ENCODE data around the gene SPATA9.
"Not testable (repeated sequence)": the region's sequence is repeated elsewhere in the genome, so short reads cannot be mapped to it uniquely, and the experiment has no call there.

Gene SPATA9

GRCh38 chr5:95641741-95642220 is 41.0 kb downstream of the SPATA9 start:
- Histone ChIP-seq H3K79me2 (ENCODE audit: control insufficient read depth, insufficient read depth, low read length) (no peaks in the 10 kb centered on the region), H4K8ac (ENCODE audit: low read depth, low read length) (no peak overlapping the region), H2AK5ac (ENCODE audit: low read length) (no peak overlapping the region), H3K4me3 (ENCODE audit: low read length) (no peak overlapping the region), H2BK15ac (replicated peaks; ENCODE audit: low read depth) (no peak overlapping the region), H4K5ac (ENCODE audit: low read length) (no peak overlapping the region), H3K18ac (ENCODE audit: low read length) (no peak overlapping the region), H3K23ac (ENCODE audit: low read length) (no peak overlapping the region), H3K27ac (ENCODE audit: low read depth, low read length) (no peak overlapping the region), H3K4ac (ENCODE audit: low read depth, low read length) (no peak overlapping the region), H3K4me2 (ENCODE audit: low read length) (no peak overlapping the region), H3K79me1 (ENCODE audit: low read length) (no peaks in the 10 kb centered on the region), H3K9ac (ENCODE audit: low read length) (no peak overlapping the region), H3K56ac (ENCODE audit: low read length) (no peak overlapping the region), H3K27me3 (ENCODE audit: insufficient read depth, low read length, poor library complexity) (no peaks in the 10 kb centered on the region), H3K4me1 (ENCODE audit: control insufficient read depth, low read depth, low read length) (no peaks in the 10 kb centered on the region), H2BK5ac (ENCODE audit: low read length) (no peak overlapping the region), H3K36me3 (ENCODE audit: control insufficient read depth, insufficient read depth, low read length) (no peaks in the 10 kb centered on the region), H2BK120ac (ENCODE audit: low read depth, low read length) (no peak overlapping the region)
- DNase-seq: no peak
- no CpG with 5 or more reads among the region's 5 CpGs for WGBS (ENCODE audit: extremely low coverage, insufficient coverage, low lambda C conversion rate)

GRCh38 chr5:95638632-95639031 is 44.2 kb downstream of the SPATA9 start:
- Histone ChIP-seq H4K5ac (ENCODE audit: low read length) (no peak overlapping the region), H2BK15ac (replicated peaks; ENCODE audit: low read depth) (no peak overlapping the region), H3K23ac (ENCODE audit: low read length) (no peak overlapping the region), H3K79me1 (ENCODE audit: low read length) (no peaks in the 10 kb centered on the region), H3K36me3 (ENCODE audit: control insufficient read depth, insufficient read depth, low read length) (no peaks in the 10 kb centered on the region), H3K56ac (ENCODE audit: low read length) (no peak overlapping the region), H3K9ac (ENCODE audit: low read length) (no peak overlapping the region), H3K4me3 (ENCODE audit: low read length) (no peak overlapping the region), H2AK5ac (ENCODE audit: low read length) (no peak overlapping the region), H3K4me2 (ENCODE audit: low read length) (no peak overlapping the region), H3K4me1 (ENCODE audit: control insufficient read depth, low read depth, low read length) (no peaks in the 10 kb centered on the region), H3K27ac (ENCODE audit: low read depth, low read length) (no peak overlapping the region), H3K18ac (ENCODE audit: low read length) (no peak overlapping the region), H3K79me2 (ENCODE audit: control insufficient read depth, insufficient read depth, low read length) (no peaks in the 10 kb centered on the region), H2BK5ac (ENCODE audit: low read length) (no peak overlapping the region), H3K4ac (ENCODE audit: low read depth, low read length) (no peak overlapping the region), H2BK120ac (ENCODE audit: low read depth, low read length) (no peak overlapping the region), H3K27me3 (ENCODE audit: insufficient read depth, low read length, poor library complexity) (no peaks in the 10 kb centered on the region), H4K8ac (ENCODE audit: low read depth, low read length) (no peak overlapping the region)
- no CpG with 5 or more reads among the region's 3 CpGs for whole genome bisulfite sequencing (ENCODE audit: extremely low coverage, insufficient coverage, low lambda C conversion rate)
- DNase-seq: no peak

- no peak overlapping the region for H3K4ac ChIP-seq (ENCODE audit: low read depth, low read length)
- H2BK5ac ChIP-seq (ENCODE audit: low read length): no peak overlapping the region
- DNase-seq: no peak
- no peaks in the 10 kb centered on the region for H3K36me3 ChIP-seq (ENCODE audit: control insufficient read depth, insufficient read depth, low read length)
- no peak overlapping the region for H2BK15ac ChIP-seq (replicated peaks; ENCODE audit: low read depth)
- H2BK120ac ChIP-seq (ENCODE audit: low read depth, low read length): no peak overlapping the region
- H3K27ac ChIP-seq (ENCODE audit: low read depth, low read length): no peak overlapping the region
- no peak overlapping the region for H4K5ac ChIP-seq (ENCODE audit: low read length)
- no peak overlapping the region for H3K18ac ChIP-seq (ENCODE audit: low read length)
- no peak overlapping the region for H3K4me3 ChIP-seq (ENCODE audit: low read length)
- no peak overlapping the region for H3K56ac ChIP-seq (ENCODE audit: low read length)
- WGBS (ENCODE audit: extremely low coverage, insufficient coverage, low lambda C conversion rate): no CpG with 5 or more reads among the region's 3 CpGs
- H2AK5ac ChIP-seq (ENCODE audit: low read length): no peak overlapping the region
- H3K23ac ChIP-seq (ENCODE audit: low read length): no peak overlapping the region
- no peak overlapping the region for H3K9ac ChIP-seq (ENCODE audit: low read length)
- no peaks in the 10 kb centered on the region for H3K79me1 ChIP-seq (ENCODE audit: low read length)
- H3K4me2 ChIP-seq (ENCODE audit: low read length): no peak overlapping the region
- no peaks in the 10 kb centered on the region for H3K27me3 ChIP-seq (ENCODE audit: insufficient read depth, low read length, poor library complexity)
- H4K8ac ChIP-seq (ENCODE audit: low read depth, low read length): no peak overlapping the region
- no peaks in the 10 kb centered on the region for H3K79me2 ChIP-seq (ENCODE audit: control insufficient read depth, insufficient read depth, low read length)
- no peaks in the 10 kb centered on the region for H3K4me1 ChIP-seq (ENCODE audit: control insufficient read depth, low read depth, low read length)
These were observed 48.7 kb downstream of the SPATA9 start for GRCh38 chr5:95634081-95634480.

- H3K27ac ChIP-seq (ENCODE audit: low read depth, low read length): no peak overlapping the region
- H2BK15ac ChIP-seq (replicated peaks; ENCODE audit: low read depth): no peak overlapping the region
- H2AK5ac ChIP-seq (ENCODE audit: low read length): no peak overlapping the region
- H2BK5ac ChIP-seq (ENCODE audit: low read length): no peak overlapping the region
- H3K27me3 ChIP-seq (ENCODE audit: insufficient read depth, low read length, poor library complexity): no peaks in the 10 kb centered on the region
- no peak overlapping the region for H3K4ac ChIP-seq (ENCODE audit: low read depth, low read length)
- DNase-seq: no peak
- no peak overlapping the region for H3K56ac ChIP-seq (ENCODE audit: low read length)
- no CpG with 5 or more reads among the region's 3 CpGs for WGBS (ENCODE audit: extremely low coverage, insufficient coverage, low lambda C conversion rate)
- H2BK120ac ChIP-seq (ENCODE audit: low read depth, low read length): no peak overlapping the region
- H3K18ac ChIP-seq (ENCODE audit: low read length): no peak overlapping the region
- H4K8ac ChIP-seq (ENCODE audit: low read depth, low read length): no peak overlapping the region
- H3K79me1 ChIP-seq (ENCODE audit: low read length): no peaks in the 10 kb centered on the region
- H3K4me3 ChIP-seq (ENCODE audit: low read length): no peak overlapping the region
- H3K4me2 ChIP-seq (ENCODE audit: low read length): no peak overlapping the region
- H3K23ac ChIP-seq (ENCODE audit: low read length): no peak overlapping the region
- no peak overlapping the region for H3K9ac ChIP-seq (ENCODE audit: low read length)
- no peaks in the 10 kb centered on the region for H3K79me2 ChIP-seq (ENCODE audit: control insufficient read depth, insufficient read depth, low read length)
- H4K5ac ChIP-seq (ENCODE audit: low read length): no peak overlapping the region
- H3K36me3 ChIP-seq (ENCODE audit: control insufficient read depth, insufficient read depth, low read length): no peaks in the 10 kb centered on the region
- no peaks in the 10 kb centered on the region for H3K4me1 ChIP-seq (ENCODE audit: control insufficient read depth, low read depth, low read length)
These were observed 49.1 kb downstream of the SPATA9 start for GRCh38 chr5:95633671-95634070.

GRCh38 chr5:95632942-95633341 is 49.8 kb downstream of the SPATA9 start:
- H3K36me3 ChIP-seq (ENCODE audit: control insufficient read depth, insufficient read depth, low read length); DNase-seq; H3K56ac ChIP-seq (ENCODE audit: low read length); H2BK5ac ChIP-seq (ENCODE audit: low read length); H3K23ac ChIP-seq (ENCODE audit: low read length); H3K79me2 ChIP-seq (ENCODE audit: control insufficient read depth, insufficient read depth, low read length); H2BK120ac ChIP-seq (ENCODE audit: low read depth, low read length); H3K4me2 ChIP-seq (ENCODE audit: low read length); H3K79me1 ChIP-seq (ENCODE audit: low read length); H4K5ac ChIP-seq (ENCODE audit: low read length); H3K27ac ChIP-seq (ENCODE audit: low read depth, low read length); H3K27me3 ChIP-seq (ENCODE audit: insufficient read depth, low read length, poor library complexity); H3K18ac ChIP-seq (ENCODE audit: low read length); H2BK15ac ChIP-seq (replicated peaks; ENCODE audit: low read depth); H3K4me1 ChIP-seq (ENCODE audit: control insufficient read depth, low read depth, low read length); H3K9ac ChIP-seq (ENCODE audit: low read length); H3K4me3 ChIP-seq (ENCODE audit: low read length); H4K8ac ChIP-seq (ENCODE audit: low read depth, low read length); H2AK5ac ChIP-seq (ENCODE audit: low read length); H3K4ac ChIP-seq (ENCODE audit: low read depth, low read length): not testable (repeated sequence)
- WGBS (ENCODE audit: extremely low coverage, insufficient coverage, low lambda C conversion rate): no CpG with 5 or more reads among the region's 2 CpGs

- H3K27ac ChIP-seq (ENCODE audit: low read depth, low read length): no peak overlapping the region
- H3K4me3 ChIP-seq (ENCODE audit: low read length): no peak overlapping the region
- DNase-seq: peak; percentile 63
These were observed 50.7 kb downstream of the SPATA9 start for GRCh38 chr5:95631991-95632675.

More at GRCh38 chr5:95631991-95632675, 50.7 kb downstream of the SPATA9 start:
- Histone ChIP-seq H3K4me2 (ENCODE audit: low read length) (no peak overlapping the region), H2BK15ac (replicated peaks; ENCODE audit: low read depth) (no peak overlapping the region), H3K79me2 (ENCODE audit: control insufficient read depth, insufficient read depth, low read length) (no peaks in the 10 kb centered on the region), H2AK5ac (ENCODE audit: low read length) (no peak overlapping the region), H3K56ac (ENCODE audit: low read length) (peak overlapping the region; percentile 57), H3K23ac (ENCODE audit: low read length) (no peak overlapping the region), H3K18ac (ENCODE audit: low read length) (no peak overlapping the region), H3K79me1 (ENCODE audit: low read length) (no peaks in the 10 kb centered on the region), H3K4me1 (ENCODE audit: control insufficient read depth, low read depth, low read length) (no peaks in the 10 kb centered on the region), H2BK120ac (ENCODE audit: low read depth, low read length) (no peak overlapping the region), H4K5ac (ENCODE audit: low read length) (no peak overlapping the region), H4K8ac (ENCODE audit: low read depth, low read length) (no peak overlapping the region), H3K4ac (ENCODE audit: low read depth, low read length) (no peak overlapping the region), H3K9ac (ENCODE audit: low read length) (no peak overlapping the region), H2BK5ac (ENCODE audit: low read length) (no peak overlapping the region), H3K27me3 (ENCODE audit: insufficient read depth, low read length, poor library complexity) (no peaks in the 10 kb centered on the region), H3K36me3 (ENCODE audit: control insufficient read depth, insufficient read depth, low read length) (no peaks in the 10 kb centered on the region)
- WGBS (ENCODE audit: extremely low coverage, insufficient coverage, low lambda C conversion rate): no CpG with 5 or more reads among the region's 4 CpGs
